NCI-H82 (cell line): ENCODE data around the gene CPAMD8.

Experiments used
- DNase-seq: peaks from one replicate; lab custom pipeline; 2025; lab: John Stamatoyannopoulos, UW

The CPAMD8 gene

DNA sequence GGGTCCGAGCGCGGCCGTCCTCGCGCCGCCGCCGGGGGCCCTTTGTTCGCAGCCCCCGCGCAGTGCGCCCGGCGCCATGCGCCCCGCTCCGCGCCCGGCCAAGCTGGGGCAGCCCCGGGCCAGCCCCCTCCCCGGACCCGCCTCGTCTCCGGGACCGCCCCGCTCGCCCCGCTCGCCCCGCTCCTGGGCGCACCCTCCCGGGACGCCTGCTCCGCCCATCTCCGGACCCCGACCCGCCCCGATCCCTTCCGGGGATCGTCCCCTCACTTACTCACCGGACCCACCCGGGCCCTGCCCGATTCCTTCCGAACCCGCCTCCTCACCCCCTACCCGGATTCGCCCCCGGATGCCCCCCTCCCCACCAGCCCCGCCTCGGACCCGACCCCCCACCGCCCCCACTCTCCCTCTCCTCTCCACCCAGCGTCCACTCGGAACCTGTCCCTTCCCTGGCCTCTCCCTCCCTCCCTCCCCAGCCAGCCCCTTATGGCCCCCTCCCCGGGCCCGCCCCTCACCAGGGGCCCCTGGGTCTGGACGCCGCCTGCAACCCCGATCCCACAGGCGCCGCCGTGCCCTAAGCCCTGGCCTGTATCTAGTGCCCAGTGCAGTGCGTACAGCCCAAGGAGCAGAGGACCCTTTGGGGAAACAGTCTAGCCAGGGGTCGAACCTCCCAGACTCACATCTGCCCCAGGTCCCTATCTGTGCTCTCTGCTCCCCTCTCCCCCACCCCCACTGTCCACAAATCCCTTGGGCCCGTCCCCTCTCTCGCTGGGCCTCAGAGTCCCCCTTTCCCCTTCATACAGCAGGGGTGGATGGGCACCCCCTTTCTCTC lies at the start of gene CPAMD8:
CPAMD8 (minus strand) TSS at position 105 of the 829 bp plus-strand sequence. CDS start 168 bp downstream, outside the sequence.
- no peak for DNase-seq

DNA sequence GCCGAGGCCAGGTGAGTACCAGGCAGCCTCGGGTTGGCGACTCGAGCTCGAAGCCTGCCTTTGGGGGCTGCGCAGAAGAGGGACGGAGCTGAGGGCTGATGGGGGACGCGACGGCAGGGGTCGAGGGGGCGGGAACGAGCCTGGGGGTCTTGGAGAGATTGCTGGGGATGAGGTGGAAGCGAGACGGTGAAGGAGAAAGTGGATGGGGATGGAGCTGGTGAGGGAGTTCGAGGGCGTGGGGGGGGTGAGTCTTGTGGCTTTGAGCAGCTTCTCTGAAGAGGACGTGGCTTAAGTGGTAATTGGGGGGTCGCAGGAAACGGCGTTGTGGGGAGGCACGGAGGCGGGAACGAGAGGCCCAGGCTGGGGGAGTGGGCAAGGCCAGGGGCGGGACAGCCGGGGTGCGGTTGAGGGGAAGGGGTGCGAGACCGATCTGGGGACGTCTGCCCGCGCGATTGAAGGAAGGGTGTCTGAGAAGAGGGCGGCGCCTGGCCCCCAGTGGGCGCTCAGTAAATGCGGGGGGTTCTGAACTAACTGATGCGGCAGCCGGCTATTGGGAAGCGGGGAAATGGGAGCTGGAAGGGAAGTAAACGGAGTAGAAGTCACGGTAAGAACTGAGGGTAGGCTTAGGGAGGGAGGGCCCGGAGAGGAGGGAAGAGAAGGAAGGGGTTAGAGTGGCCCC lies 49.4 kb upstream of the CPAMD8 start:
- DNase-seq: peak; percentile 79

DNA sequence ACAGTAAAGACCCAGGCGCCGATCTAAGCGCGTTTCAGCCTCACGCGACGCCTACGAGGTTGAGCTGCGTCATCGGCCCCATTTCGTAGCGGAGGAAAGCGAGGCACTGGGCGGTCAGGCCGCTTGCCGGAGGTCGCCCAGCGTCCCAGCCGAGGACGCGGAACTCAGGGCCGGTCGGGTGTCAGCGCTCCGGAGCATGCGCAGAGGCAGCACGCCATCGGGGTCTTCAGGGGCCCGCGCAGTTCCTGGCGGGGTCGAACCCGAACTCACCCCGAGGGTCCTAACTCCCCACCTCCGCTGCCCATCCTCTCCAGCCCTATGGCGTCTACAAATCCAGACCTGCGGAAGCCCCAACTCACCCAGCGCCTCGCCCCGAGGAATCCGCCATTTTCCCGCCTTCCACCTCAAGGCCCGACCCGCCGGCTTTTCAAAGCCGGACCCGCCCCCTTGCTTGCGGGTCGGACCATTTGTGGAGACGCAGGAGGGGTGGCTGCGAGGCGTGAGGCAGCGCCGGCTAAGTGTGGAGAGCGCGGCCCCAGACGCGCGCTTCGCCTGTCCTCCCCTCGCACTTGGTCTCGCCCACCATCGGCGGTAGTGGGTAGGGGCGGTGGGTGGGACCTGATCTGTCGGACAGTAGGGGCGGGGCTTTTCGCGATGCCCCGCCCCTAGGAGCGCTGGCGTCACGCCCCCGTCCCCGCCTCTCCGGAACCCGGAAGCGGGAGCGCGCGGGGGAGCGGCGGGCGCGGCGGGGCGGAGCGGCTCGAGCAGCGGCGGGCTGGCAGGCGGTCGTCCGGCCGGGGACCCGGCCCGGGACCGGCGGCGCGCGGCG lies 48.6 kb upstream of the CPAMD8 start, which contains the start of the genes HAUS8 and MYO9B:
HAUS8 (minus strand) TSS at position 418 of the 829 bp plus-strand sequence; CDS start at position 388, 30 bp downstream.
MYO9B (plus strand) TSS at position 743 of the 829 bp plus-strand sequence. CDS start 25,941 bp downstream, outside the sequence.
- DNase-seq: peak; percentile 100

DNA sequence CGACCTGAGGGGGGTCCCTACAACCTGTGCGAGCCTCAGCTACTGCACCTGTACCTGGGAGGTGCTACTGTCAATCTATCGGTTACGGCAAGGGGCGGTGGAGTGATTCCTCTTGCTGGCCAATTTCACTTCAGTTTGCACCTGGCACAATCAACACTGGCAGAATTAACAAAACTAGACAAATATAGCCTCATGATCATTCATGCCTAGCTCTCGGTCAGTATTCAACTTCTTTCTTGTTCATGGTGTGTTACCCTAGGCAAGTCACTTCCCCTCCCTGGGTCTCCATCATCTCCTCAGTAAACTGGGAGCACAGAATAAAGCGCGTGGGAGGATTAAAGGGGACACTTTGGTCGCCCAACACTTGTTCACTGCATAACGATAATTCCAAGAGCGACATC lies 48.0 kb upstream of the CPAMD8 start:
- DNase-seq: no peak

DNA sequence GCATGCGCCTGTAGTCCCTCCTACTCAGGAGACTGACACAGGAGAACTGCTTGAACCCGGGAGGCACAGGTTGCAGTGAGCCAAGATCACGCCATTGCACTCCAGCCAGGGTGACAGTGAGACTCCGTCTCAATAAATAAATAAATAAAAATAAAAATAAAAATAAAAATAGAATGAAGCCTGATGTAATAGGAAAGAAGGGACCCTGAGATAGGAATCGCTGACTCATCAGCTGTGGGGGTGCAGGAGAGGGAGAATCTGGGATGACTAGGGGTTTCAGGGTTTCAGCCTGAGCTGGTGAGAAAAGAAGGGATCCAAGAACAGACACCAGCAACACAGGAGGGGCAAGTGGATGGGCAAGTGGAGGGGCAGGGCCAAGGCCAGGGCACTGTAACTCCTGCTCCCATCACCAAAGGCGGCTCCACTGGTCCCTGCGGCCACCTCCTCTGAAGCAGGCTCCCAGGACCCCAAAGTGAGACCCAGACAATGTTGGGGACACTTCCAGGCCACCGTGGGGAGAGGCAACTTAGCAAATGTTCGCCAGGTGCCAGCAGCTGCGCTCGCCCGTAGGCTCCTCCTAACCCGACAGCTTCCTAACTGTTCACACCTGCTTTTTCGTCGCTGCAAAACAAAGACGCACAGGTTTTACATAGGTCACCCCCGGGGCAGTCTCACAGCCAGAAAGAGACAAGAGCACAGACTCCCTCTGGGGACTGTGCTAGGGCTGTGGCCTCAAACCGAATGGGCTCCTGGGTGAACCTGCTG lies 47.4 kb upstream of the CPAMD8 start:
- DNase-seq: no peak

DNA sequence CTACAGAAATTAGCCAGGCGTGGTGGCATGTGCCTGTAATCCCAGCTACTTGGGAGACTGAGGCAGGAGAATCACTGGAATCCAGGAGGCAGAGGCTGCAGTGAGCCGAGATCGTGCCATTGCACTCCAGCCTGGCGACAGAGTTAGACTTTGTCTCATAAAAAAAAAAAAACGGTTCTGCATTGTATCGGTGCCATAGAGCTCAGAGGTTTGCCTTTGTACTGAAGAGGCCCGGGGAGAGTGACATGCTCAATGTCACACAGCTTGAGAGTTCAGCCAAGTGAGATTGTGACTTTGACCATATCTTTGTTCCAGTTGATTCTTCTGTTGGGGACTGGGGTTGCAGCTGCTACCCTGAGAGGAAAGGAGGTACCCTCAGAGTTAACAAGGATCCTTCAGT lies 44.3 kb upstream of the CPAMD8 start:
- DNase-seq: no peak

DNA sequence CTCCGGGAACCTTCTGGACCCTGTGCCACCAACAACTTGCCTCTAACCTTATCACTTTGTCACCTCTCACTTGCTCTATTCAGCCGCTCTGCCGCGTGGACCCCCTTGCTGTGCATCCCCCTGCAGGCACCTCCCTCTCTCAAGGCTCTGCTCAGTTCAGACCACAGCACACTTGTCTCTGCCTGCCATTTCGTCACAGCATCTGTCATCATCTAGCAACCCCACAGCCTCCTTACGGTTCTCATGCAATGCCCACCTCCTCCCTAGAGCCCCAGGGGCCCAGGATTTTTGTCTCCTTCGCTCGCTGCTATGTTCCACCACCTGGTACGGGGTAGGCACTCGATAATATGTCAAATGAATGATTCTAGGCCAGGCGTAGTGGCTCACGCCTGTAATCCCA lies 43.8 kb upstream of the CPAMD8 start:
- DNase-seq: no peak

DNA sequence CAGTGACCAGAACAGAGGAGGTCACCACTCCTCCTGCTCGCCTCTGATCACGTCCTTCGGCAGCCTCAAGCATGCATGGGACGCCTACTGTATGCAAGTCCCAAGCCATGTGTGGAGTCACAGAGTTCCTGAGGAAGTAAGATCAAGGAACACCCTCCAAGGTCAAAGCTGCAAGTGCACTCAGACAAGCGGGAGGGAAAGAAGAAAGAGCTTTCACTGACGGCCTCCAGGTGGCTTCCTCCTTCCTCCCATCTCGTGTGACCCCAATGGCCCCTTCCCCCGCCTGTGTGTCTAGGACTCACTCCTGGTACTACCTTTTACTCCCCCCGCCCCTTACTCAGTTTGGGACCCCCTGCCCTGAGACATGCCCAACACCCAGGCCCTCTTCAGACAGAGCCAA lies 42.6 kb upstream of the CPAMD8 start:
- DNase-seq: no peak

DNA sequence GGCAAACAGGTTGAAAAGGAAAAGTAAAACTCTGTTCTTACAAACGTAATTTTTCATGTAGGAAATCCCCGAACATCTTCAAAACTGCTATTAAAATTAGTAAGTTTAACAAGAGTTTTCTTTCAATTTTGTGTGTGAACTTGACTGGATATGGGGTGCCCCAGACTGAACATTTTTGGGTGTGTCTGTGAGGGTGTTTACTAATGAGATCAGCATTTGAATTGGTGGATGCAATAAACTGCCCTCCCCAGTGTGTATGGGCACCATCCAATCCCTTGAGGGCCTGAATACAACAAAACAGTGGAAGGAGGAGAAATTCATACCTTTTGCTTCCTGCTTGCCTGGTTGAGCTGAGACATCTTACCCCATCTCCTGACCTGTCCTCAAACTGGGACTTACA lies 36.8 kb upstream of the CPAMD8 start:
- no peak for DNase-seq

DNA sequence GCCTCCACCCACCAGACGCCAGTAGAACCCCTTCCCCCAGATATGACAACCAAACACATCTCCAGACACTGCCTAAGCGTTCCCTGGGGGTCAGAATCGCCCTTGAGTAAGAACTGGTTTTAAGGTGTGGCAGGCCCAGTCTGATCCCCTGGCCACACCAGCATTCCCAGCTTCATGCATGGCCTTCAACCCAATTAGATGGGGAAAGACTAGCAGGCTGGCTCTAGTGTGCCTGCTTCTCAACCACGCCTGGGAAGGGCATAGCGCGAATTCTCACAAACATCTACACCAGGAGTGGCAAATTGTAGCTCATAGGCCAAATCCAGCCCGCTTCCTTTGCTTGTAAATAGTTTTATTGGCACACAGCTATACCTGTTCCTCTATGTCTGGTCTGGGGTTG lies 35.1 kb upstream of the CPAMD8 start:
- DNase-seq: no peak

DNA sequence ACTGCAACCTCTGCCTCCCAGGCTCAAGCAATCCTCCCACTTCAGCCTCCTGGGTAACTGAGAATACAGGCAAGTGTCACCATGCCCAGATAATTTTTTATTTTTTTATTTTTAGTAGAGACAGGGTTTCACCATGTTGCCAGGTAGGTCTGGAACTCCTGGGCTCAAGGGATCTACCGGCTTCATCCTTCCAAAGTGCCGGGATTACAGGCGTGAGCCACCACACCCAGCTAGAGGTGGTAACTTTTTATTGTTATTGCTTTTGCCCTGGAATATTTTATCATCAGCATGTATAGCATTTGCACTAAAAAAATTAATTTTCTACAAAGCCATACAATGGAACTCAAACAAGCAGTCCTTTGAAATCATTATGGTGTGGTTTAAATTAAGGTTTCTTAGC lies 34.6 kb upstream of the CPAMD8 start:
- DNase-seq: no peak

DNA sequence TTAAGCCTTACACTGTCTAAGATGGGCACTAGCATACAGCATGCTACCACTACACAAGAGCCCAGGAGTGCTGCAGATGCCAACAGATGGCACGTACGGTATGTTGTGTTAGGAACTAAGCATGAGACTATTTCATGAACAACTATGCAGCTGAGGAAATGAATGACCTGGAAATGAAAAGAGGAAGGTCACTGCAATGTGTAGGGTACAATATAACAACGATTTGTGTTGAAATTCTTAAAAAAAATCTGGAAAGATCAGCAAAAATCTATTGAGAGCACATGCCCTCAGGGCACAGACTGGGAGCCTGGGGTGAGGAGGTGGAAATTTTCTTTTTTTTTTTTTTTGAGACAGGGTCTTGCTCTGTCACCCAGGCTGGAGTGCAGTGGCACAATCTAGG lies 34.2 kb upstream of the CPAMD8 start:
- DNase-seq: no peak

DNA sequence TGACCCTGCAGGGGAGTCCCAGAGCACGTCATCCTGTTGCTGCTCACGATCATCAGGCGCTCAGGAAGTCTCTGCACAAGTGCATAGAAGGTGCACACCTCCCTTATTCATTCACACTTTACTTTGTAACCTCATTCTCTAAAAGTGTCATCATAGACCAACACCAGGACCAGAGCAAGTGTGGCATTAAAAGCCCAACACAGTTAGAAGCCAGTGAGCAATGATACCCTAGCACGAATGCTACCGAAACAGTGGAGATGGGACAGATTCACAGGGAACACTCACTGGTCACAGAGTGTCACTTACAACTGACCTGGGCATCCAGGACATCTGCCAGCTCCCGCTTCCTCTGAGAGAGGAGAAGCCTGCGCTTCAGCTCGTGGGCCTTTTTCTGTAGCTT lies 31.6 kb upstream of the CPAMD8 start:
- peak; percentile 52 for DNase-seq

DNA sequence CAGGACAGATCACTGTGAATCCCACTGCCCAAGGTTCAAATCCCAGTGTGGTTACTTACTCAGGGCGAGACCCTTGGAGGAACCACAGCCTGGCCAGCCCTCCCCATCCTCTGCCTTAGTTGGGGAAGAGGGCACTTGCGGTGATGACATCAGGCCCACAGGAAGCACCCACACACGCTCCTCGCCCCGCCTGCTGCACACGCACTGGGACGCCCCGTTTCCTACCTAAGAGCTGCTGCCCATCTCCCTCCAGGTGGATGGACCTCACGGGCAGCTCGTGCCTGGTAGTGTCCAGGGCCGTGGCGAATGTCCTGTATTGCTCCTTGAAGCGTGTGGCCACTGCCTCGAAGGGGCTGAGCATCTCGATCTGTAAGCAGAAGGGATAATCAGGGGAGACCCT lies 29.0 kb upstream of the CPAMD8 start:
- DNase-seq: no peak

DNA sequence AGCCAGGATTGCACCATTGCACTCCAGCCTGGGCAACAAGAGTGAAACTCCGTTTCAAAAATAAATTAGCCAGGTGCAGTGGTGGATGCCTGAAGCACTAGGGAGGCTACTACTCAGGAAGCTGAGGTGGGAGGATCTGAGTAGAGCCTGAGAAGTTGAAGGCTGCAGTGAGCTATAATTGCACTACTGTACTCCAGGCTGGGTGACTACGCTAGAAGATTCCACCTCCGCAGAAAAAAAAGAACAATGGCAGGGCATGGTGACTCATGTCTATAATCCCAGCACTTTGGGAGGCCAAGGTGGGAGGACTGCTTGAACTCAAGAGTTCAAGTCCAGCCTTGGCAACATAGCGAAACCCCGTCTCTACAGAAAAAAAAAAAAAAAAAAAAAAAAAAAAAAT lies 28.1 kb upstream of the CPAMD8 start:
- DNase-seq: no peak

DNA sequence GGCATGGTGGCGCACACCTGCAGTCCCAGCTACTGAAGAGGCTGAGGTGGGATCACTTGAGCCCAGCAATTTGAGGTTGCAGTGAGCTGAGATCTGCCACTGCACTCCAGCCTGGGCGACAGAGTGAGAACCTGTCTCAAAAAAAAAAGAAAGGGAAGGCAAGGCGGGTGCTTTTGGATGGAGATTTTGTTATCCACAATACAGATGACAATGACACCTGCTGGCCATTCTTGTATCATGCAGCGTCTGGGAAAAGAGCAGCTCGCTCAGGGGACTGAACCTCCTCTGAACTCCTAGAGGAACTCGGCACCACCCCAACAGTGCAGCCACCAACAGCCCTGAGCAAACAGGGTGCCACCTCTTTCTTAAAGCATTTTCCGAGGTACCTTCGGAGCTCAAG lies 25.8 kb upstream of the CPAMD8 start:
- peak; percentile 71 for DNase-seq

DNA sequence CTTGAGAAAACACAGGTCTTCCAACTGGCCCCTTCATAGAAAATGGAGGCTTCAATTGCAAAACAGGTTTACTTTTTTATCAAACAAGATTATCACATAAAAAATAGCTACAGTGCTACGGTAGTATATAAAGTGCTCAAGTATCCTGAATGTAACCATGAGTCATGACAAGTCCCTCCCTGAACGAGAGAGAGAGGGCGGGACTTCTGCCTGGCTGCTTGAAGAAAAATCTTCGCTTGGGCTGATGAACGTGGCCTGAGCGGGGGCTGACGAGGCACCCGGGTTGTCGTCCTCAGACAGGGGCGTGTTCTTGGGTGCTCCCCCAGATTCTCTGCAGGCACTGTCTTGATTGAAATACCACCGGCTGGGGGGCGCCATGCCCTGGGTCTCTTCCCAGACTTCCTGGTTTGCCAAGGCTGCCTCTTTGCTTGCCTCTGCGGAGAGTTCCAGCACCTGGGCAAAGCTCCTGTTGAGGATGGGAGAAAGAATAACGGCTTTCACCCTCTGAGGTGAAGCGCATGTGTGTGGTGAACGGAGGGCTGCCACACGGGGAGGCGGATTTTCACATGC lies 23.2 kb upstream of the CPAMD8 start:
- no peak for DNase-seq

DNA sequence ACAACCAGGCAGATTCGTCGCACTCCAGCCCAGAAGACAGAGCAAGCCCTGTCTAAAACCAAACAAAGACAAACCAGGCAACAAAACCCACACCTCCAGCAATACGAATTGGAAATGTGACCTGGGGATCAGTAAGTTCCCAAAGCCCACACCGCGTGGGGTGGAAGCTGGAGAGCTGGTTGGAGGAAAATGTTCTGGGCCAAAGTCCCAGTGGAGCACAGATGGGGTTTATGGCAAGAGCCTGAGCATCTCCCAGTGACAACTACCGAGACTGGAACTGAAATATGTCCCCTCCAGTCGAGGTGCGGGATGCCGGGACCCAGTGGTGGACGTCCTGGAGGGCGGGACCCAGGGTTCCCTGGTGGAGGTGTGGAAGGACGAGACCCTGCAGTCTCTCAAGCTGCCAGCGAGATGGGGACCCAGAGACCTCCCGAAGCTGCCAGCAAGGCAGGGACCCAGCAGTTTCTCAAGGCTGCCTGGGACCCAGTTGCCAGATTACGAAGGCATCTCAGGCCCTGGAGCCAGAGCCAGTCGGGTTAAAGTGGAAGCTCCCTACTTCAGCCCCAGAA lies 22.4 kb upstream of the CPAMD8 start:
- DNase-seq: no peak

DNA sequence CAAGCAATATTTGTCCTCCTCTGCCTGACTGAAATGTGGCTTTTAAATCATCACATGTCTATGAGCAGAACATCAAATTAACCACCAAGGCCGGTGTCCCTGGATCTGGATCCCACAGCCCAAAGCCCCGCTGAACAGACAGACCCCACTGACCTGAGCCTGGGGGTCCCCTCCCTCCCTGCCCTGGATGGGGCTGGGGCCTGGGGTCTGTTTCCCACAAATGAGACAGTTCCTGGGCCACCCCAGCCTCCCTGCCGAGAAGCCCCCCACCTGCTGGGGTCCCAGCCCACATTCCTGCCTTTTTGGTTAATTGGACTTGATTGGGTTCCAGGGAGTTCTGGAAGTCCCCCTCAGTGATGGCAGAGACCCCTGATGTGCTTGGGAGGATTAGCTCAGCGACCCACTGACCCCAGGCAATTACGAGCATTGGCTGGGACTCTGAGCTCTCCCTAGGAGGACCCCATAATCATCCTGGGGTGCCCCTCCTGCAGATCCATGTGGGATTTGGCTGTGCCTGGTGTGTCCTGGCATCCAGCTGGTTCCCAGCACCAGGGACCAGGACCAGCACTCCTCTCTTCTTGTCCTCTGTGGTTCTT lies 19.4 kb upstream of the CPAMD8 start:
- DNase-seq: no peak

DNA sequence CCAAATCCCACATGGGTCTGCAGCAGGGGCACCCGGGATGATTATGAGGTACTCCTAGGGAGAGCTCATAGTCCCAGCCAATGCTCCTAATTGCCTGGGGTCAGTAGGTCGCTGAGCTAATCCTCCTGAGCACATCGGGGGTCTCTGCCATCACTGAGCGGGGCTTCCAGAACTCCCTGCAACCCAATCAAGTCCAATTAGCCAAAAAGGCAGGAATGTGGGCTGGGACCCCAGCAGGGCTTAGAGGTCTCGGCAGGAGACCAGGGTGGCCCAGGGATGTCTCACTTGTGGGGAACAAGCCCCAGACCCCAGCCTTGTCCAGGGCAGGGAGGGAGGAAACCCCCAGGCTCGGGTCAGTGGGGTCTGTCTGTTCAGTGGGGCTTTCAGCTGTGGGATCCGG lies 17.1 kb upstream of the CPAMD8 start:
- DNase-seq: no peak

DNA sequence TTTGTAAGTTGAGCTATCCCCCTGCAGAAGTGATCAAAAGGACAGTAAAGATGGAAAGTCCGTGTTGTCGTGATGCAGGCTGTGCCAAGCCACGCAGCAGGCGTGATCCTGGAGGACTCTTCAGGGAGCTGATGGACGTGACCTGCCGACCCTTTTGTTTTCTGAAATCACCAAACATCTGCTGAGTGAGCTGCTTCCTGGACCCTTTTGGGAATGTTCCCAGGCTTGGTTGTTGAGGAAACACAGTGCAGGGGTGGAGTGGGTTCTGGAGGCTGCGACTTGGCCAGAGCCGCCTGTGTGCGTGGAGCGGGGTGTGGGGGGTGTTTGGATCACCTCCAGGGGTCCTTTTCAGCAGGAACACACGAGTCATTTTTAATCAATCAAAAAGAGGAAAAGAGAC lies 15.4 kb upstream of the CPAMD8 start:
- no peak for DNase-seq
